Stimulated activated CD4-positive, alpha-beta T cell treated with anti-CD3 and anti-CD28 coated beads, TNF-alpha, amount 100 ng/mL, for 1 hour (primary cell): ENCODE results near the gene RPTOR.

Experiments
- DNase-seq, 3 donors: peaks; one replicate each; pipeline ENCODE4 v3.0.0-alpha.2; 2020; ENCODE audit warnings: low read depth in 3 of 3, low spot score in 1 of 3

Gene RPTOR

DNA sequence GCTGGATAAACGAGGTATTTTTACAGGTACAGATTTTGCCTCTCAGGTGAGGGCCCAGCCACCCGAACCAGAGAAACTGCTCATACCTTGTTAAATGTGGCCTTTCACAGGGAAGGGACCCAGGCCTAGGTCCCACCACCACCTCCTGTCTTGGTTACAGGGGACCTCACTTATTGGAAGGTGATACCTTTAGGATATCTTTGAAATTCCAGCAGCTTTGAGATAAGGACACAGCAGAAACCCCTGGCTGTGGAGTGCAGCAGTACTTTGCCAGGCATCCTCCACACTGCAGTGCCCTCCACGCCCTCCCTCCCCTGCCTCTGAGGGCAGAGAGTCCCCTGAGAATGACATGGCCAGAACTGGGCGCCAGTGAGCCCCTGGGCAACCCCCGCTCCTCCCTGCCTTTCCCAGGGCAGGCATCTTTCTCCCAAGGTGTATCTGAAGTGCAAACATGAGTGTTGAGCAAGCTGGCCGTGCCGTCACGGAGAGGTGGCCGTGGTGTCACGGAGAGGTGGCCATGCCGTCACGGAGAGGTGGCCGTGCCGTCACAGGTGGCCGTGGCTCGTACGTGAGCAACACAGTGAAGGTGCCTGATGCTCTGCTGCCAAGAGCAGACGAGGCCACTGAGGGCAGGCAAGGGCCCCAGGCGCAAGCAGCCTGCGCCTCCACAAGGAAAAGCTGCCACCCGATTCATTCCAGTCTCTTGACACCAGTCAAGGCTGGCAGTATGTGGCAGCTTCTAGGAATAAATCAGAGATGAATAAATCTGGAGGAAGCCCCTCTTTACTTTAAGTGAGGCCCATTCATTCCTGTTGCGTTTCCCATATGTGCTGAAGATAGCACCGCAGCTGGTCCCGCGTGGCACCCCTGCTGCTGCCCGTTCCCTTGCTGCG lies 312.5 kb downstream of the RPTOR start:
- no peak for DNase-seq

DNA sequence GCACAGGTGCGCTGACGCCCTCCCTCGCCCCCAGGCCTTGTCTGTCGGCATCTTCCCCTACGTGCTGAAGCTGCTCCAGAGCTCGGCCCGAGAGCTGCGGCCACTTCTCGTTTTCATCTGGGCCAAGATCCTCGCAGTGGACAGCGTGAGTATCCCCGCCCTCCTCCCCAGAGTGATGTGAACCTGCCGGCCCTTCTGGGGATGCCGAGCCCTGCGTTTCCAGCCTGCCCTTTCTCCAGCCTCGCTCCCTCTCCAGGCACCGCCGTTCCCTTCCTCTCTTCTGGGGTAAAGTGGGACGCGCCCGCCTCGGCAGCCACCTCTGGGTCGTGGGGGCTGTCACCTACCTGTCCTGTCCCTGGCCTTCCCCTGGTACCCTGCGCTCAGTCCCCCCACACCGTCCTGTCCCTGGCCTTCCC lies 313.1 kb downstream of the RPTOR start:
- DNase-seq, result no peak

GRCh38 chr17:80858301-80859001 lies 313.8 kb downstream of the RPTOR start:
- no peak for DNase-seq

GRCh38 chr17:80859002-80859941 lies 314.6 kb downstream of the RPTOR start:
- DNase-seq, result no peak

DNA sequence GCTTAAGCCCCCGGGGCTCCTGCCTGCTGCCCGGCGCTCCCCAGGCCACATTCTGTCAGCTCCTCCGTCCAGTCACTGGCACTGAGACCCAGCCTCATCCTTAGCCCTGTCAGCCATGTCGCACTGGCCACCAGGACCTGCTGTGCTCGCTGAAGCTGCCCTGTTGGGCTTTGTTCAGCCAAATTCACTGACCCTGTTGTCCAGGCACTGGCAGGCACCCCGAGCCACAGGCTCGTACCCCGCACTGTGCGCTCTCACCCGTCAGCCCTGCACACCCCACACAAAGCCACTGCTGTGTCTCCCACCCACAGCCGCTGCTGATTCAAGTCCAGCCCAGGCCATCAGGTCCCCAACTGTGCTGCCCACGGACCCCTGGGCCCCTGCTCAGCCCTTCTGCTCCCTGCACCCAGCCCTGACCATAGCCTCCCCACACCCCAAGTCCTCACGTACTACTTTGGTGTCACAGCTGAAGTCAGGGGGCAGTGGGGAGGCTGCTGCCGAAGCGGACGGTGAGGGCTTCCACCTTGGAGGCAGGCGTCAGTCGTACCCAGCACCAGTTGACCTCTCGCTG lies 315.5 kb downstream of the RPTOR start:
- DNase-seq, result no peak

DNA sequence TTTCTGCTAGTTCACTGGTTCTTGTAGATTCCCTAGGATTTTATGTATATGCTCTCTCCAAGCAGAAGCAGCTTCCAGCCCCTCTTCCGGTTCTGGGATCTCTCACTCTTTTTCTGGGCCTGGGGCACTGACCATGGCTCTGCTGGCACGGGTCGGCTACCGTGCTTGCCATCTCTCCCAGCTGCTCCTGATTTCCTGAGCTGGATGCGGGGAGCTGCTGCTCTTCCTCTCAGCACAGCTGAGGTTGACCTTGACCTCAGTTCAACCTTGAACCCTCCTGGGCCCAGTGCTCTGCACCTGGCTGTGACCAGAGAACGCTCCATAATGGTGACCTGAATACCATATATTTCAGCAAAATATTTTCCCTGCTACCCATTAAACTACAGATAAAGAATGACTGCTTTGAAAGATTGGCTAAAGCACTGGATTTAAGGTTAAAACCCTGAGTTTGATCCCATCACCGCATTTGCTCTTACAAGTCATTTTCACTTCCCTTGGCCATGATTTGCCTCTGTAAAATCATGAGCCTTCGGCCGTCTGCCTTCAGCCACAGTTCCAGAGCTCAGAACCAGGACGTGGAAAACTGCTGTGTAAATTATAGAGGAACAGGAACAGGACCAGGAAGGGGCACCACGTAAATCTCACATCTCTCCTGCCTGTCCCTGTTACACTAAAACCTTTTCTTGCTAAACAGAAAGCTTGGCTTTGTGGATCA lies 316.2 kb downstream of the RPTOR start:
- no peak for DNase-seq

- DNase-seq, result no peak
Measured at GRCh38 chr17:80861418-80861815, 316.8 kb downstream of the RPTOR start.

- DNase-seq, result peak; percentile 17 to 38 (median 26)
Measured at GRCh38 chr17:80861892-80862291, 317.3 kb downstream of the RPTOR start.

GRCh38 chr17:80862481-80862961 lies 317.9 kb downstream of the RPTOR start:
- DNase-seq, result no peak

DNA sequence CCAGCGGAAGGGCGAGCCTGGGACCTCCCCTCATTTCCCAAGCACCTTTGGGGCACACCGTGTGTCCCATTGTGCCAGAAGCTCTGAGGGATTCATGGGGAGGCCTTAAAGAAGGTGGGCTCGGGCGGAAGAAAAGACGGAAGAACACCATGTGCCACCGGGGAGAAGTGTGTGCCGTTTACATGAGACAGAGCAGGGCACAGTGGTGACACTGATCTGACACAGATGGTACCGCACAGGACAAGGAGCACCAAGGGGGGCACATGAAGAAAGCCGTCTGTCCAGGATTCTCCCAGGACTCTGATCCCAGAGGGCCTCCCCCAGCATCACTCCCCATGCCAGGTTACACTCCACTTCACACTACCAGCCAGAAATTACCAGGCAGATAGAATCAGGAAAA lies 318.3 kb downstream of the RPTOR start:
- no peak for DNase-seq

DNA sequence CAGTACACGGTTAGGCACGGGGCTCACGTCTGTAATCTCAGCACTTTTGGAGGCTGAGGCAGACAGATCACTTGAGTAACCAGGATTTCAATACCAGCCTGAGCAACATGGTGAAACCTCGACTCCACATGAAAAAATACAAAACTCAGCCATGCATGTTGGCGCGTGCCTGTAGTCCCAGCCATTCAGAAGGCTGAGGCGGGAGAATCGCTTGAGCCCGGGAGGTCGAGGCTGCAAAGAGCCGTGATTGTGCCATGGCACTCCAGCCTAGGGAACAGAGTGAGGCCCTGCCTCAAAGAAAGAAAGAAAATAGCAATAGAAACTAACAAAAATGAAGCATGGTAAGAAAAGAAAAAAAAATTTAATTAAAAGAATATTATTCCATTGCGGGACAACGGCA lies 319.0 kb downstream of the RPTOR start:
- no peak for DNase-seq

GRCh38 chr17:80864751-80865150 lies 320.1 kb downstream of the RPTOR start:
- no peak for DNase-seq

- DNase-seq, result peak in 2 of 3 donors; percentile 33 to 59
Measured at GRCh38 chr17:80866050-80866793, 321.6 kb downstream of the RPTOR start.

DNA sequence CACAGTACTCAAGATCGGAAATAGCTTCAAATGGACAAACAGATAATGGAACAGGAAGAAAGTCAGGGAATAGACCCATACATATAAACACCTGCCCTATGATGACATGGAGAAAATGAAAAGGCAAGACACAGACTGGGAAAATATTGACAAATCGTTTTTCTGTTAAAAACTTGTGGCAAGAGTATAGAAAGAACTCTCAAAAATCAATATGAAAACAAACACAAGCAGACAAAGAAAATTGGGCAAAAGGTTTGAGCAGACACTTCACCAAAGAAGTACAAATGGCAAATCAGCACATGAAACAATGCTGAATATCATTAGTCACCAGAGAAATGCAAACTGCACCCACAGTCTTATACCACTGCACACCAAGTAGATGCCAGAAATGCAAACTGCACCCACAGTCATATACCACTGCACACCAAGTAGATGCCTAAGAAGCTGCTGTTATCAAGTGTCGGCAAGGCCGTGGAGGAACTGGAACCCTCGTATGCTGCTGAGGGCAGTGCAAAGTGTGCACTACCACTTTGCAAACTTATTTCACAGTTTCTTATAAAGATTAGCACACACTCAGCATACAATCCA lies 323.5 kb downstream of the RPTOR start:
- no peak for DNase-seq

DNA sequence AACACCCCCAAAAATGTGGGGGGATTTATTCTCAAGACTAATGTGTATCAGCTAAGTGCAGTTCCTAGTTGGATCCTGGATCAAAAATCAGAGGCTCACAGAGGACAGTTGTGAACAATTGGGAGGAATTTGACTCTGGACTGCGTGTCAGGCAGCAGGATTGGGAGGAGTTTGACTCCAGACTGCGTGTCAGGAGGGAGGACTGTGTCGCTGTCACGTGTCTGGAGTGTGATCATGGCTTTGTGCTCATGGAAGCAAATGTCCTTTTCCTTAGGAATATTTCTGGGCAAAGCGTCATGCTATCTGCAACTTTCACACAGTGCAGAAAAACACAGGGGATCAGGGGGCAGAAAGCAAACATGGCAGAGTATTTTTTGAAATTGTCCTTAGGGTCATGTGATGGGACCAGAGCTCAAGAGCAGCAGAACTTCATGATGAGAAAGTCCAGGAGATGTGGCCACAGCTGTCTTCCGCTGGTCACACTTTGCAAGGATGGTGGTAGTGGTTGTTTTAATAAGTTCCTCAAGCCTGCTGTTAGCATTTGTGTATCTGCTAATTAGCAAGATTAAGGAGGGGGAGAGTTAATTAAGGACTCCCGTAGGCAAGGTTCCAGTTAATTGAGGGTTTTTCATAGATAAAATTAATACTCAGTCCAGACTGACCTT lies 325.0 kb downstream of the RPTOR start:
- no peak for DNase-seq

- no peak for DNase-seq
Measured at GRCh38 chr17:80870401-80870800, 325.8 kb downstream of the RPTOR start.

- DNase-seq, result no peak
Measured at GRCh38 chr17:80871341-80871740, 326.7 kb downstream of the RPTOR start.

GRCh38 chr17:80872001-80872500 lies 327.4 kb downstream of the RPTOR start:
- no peak for DNase-seq
